ENCODE data around the gene SARDH. TPM values are rescaled to one million over a fixed set of nuclear protein-coding genes. Genes with fewer than 3 reads are reported as not detected.

SARDH gene
- polyA plus RNA-seq, 3 donors = not detected

DNA sequence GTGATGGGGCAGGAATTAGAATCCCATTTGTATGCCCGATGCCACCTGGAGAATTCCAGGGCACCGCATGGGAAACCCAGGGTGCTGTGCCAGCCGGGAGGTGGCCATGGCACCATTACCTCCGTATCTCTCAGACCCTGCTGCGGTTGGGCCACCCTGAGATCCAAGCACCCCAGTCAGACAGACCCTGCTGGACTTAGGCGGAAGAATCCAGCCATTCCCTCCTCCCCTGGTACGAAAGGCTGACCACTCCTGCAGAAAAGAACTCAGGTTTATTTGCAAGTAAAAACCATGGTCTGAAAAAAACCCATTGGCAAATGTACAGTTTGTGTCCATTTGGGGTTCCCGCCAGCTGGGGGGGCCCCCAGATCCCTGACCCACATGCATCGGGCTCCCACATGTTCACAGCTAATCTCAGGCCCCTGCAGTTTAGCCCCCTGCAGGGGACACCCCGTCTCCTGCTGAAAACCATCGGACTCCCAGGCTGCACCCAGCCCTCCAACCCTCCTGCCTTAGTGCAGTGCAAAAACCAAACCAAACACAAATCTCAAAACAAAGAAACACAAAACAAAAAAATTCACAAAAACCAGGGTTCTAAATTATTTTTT lies 23.6 kb upstream of the SARDH start:
- no peak overlapping the region for H3K27ac ChIP-seq (ENCODE audit: low read depth in 1 of 2, low read length in 2 of 2)
- no peaks in the 10 kb centered on the region for H3K79me2 ChIP-seq (ENCODE audit: insufficient read depth, low read length)
- intact Hi-C loops (cut with micrococcal nuclease) = no loop called here
- H3K4me1 Mint-ChIP-seq = no peaks in the 10 kb centered on the region
- peaks cover 0 to 3% (median 2%) of the 10 kb centered on the region in 3 donors for H3K27me3 Mint-ChIP-seq (ENCODE audit: low read depth in 3 of 3)
- peaks cover 0 to under 1% of the 10 kb centered on the region in 2 donors for H3K9me3 ChIP-seq (replicated peaks in 1 of 2; ENCODE audit: control insufficient read depth in 1 of 2, insufficient read depth in 1 of 2, low read length in 2 of 2)
- peaks cover 17 to 47% of the 10 kb centered on the region in 2 donors for H3K36me3 ChIP-seq (replicated peaks in 1 of 2; ENCODE audit: control insufficient read depth in 1 of 2, insufficient read depth in 2 of 2, low read length in 2 of 2)
- H3K36me3 Mint-ChIP-seq = peaks cover 40 to 41% of the 10 kb centered on the region in 2 donors
- H3K4me2 ChIP-seq (replicated peaks; ENCODE audit: extremely low read depth, low read length, poor library complexity, severe bottlenecking) = no peak overlapping the region
- H3K4me1 ChIP-seq (ENCODE audit: control insufficient read depth in 1 of 2, insufficient read depth in 2 of 2, low read length in 2 of 2) = no peaks in the 10 kb centered on the region
- TF ChIP-seq, protein P1, sequence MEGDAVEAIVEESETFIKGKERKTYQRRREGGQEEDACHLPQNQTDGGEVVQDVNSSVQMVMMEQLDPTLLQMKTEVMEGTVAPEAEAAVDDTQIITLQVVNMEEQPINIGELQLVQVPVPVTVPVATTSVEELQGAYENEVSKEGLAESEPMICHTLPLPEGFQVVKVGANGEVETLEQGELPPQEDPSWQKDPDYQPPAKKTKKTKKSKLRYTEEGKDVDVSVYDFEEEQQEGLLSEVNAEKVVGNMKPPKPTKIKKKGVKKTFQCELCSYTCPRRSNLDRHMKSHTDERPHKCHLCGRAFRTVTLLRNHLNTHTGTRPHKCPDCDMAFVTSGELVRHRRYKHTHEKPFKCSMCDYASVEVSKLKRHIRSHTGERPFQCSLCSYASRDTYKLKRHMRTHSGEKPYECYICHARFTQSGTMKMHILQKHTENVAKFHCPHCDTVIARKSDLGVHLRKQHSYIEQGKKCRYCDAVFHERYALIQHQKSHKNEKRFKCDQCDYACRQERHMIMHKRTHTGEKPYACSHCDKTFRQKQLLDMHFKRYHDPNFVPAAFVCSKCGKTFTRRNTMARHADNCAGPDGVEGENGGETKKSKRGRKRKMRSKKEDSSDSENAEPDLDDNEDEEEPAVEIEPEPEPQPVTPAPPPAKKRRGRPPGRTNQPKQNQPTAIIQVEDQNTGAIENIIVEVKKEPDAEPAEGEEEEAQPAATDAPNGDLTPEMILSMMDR (IDR thresholded peaks at IDR 0.05) = no peak
- no peak overlapping the region for H3K4me3 ChIP-seq (replicated peaks in 1 of 3; ENCODE audit: low read depth in 2 of 3, low read length in 3 of 3)
- no peak overlapping the region for H3K27ac Mint-ChIP-seq
- DNase-seq = no peak
- peaks cover under 1 to 5% (median 1%) of the 10 kb centered on the region in 7 donors for H3K9me3 Mint-ChIP-seq
- WGBS (ENCODE audit: insufficient coverage) = 87% methylated on average over 11 of the region's 11 CpGs
- H4K20me1 ChIP-seq (ENCODE audit: insufficient read depth, low read length) = no peaks in the 10 kb centered on the region
- no peak overlapping the region for H3K4me3 Mint-ChIP-seq
- no peak overlapping the region for H3K9ac ChIP-seq (ENCODE audit: insufficient read depth, low read length, poor library complexity, severe bottlenecking)
- H3K27me3 ChIP-seq (ENCODE audit: control insufficient read depth in 2 of 2, insufficient read depth in 2 of 2, low read length in 2 of 2) = no peaks in the 10 kb centered on the region
- H2AFZ ChIP-seq (ENCODE audit: insufficient read depth, low read depth, low read length, poor library complexity, severe bottlenecking) = no peak overlapping the region

GRCh38 chr9:133760713-133761290 lies 22.6 kb upstream of the SARDH start:
- intact Hi-C loops (cut with micrococcal nuclease) = no loop called here
- no CpG with 5 or more reads among the region's 11 CpGs for WGBS (ENCODE audit: insufficient coverage)
- H3K36me3 Mint-ChIP-seq = peaks cover 32 to 33% of the 10 kb centered on the region in 2 donors
- Histone ChIP-seq H3K36me3 (replicated peaks in 1 of 2; ENCODE audit: control insufficient read depth in 1 of 2, insufficient read depth in 2 of 2, low read length in 2 of 2) (peaks cover 16 to 40% of the 10 kb centered on the region in 2 donors), H3K9me3 (replicated peaks in 1 of 2; ENCODE audit: control insufficient read depth in 1 of 2, insufficient read depth in 1 of 2, low read length in 2 of 2) (no peaks in the 10 kb centered on the region), H3K27me3 (ENCODE audit: control insufficient read depth in 2 of 2, insufficient read depth in 2 of 2, low read length in 2 of 2) (no peaks in the 10 kb centered on the region), H2AFZ (ENCODE audit: insufficient read depth, low read depth, low read length, poor library complexity, severe bottlenecking) (no peak overlapping the region), H4K20me1 (ENCODE audit: insufficient read depth, low read length) (no peaks in the 10 kb centered on the region), H3K4me3 (replicated peaks in 1 of 3; ENCODE audit: low read depth in 2 of 3, low read length in 3 of 3) (no peak overlapping the region), H3K27ac (ENCODE audit: low read depth in 1 of 2, low read length in 2 of 2) (no peak overlapping the region), H3K9ac (ENCODE audit: insufficient read depth, low read length, poor library complexity, severe bottlenecking) (no peak overlapping the region), H3K4me2 (replicated peaks; ENCODE audit: extremely low read depth, low read length, poor library complexity, severe bottlenecking) (no peak overlapping the region), H3K79me2 (ENCODE audit: insufficient read depth, low read length) (no peaks in the 10 kb centered on the region), H3K4me1 (ENCODE audit: control insufficient read depth in 1 of 2, insufficient read depth in 2 of 2, low read length in 2 of 2) (no peaks in the 10 kb centered on the region)
- DNase-seq = no peak
- peaks cover 0 to 1% (median 0%) of the 10 kb centered on the region in 7 donors for H3K9me3 Mint-ChIP-seq
- H3K4me3 Mint-ChIP-seq = no peak overlapping the region
- TF ChIP-seq, protein P1 (IDR thresholded peaks at IDR 0.05) = no peak
- H3K27me3 Mint-ChIP-seq (ENCODE audit: low read depth in 3 of 3) = peaks cover 0 to 5% (median 2%) of the 10 kb centered on the region in 3 donors
- no peak overlapping the region for H3K27ac Mint-ChIP-seq
- no peaks in the 10 kb centered on the region for H3K4me1 Mint-ChIP-seq
